ENCODE data around the gene COX7A2L.
A peak's percentile ranks its signal among the peaks of the same experiment; 100 is the strongest.
"Not testable (repeated sequence)": the region's sequence is repeated elsewhere in the genome, so short reads cannot be mapped to it uniquely, and the experiment has no call there.

The COX7A2L gene, protein sequence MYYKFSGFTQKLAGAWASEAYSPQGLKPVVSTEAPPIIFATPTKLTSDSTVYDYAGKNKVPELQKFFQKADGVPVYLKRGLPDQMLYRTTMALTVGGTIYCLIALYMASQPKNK

DNA sequence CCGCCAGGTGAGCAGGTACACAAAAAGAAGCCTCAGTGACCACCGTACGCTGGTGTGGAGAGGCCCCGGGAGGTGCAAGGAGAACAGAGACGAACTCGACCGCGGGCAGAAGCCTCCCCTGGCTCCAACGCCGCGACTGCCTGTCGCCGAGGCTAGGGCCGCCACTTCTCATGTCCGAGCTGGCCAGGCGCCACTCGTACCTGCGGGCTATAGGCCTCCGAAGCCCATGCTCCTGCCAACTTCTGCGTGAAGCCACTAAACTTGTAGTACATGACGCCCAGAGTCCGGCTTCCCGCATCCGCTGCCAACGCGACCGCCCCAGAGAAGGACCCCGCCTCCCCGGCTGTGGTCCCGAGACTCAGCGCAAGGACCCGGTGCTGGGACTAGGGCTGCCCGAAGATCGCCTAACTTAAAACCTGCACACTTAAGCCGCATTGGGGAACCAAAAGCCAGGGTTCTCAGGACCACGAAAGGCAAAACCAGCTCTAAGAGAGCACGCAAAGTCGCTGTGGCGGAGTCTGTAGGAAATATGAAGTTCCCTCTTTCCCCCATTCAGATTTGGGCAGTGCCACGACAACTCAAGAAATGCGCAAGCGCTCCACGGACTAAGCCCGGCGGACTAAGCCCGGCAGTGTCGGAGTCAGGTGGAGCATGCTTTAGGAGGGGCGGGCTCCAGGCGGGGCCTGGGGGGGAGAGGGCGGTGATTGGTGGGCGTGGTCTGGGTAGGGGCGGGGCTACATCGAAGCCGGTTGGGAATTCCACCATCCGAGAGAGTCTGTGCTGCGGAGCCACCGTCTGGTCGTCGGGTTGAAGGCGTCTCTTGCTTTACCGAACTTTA lies at the start of gene COX7A2L:
TSS of gene COX7A2L (minus strand) at position 328 of the 838 bp plus-strand sequence. CDS start at position 272, 56 bp downstream.
- DNase-seq = peak; percentile 84

DNA sequence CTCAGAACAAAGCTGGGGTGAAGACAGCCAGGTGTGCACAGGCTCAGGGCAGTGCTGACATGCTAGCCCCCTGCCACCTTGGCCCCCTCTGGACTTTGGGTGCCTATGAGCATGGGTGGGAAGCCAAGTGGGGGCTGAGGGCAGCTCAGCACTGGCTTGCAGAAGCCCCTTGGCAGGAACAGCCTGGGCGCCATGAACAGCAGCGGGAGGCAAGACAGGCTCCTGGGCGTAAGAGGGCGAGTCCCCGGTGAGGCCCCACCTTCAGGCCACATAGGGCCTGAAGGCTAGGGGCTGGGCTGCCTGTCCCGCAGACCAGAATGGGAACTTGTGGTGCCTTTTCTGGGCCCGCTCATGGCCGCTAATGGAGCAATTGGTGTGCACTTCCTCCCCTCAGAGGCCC lies 47.0 kb upstream of the COX7A2L start:
- DNase-seq = no peak

DNA sequence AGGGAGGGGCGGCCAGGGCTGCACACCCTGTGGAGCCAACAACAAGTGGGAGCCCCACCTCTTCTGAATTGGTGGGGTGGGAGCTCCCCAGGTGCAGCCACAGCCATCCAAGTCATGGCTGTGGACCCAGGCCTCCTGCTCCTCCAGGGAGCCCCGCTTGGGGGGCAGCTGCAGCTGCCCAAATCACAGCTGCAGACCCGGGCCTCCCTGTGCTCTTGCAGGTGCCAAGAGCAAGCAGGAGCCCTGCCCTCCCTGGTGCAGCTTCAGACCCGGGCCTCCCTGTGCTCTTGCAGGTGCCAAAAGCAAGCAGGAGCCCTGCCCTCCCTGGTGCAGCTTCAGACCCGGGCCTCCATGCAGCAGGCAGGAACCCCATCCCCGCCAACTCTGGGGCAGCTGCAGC lies 46.5 kb upstream of the COX7A2L start:
- no peak for DNase-seq

DNA sequence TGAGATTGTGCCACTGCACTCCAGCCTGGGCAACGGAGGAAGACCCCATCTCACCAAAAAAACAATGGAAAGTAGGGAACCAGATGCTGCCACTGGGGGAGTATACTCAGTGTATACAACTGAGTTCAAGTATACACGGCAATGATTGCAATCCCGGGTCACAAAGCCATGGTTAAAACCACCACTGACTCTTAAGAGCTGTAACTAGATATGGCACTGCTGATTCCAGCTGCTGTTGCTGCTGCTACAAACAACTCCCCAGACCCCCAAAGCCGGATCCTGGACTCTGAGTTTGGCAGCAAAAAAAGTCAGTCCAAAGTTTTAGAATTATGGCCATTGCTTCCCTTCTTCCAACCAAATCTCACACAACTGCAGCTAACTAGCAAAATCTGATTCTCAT lies 43.7 kb upstream of the COX7A2L start:
- DNase-seq = no peak

DNA sequence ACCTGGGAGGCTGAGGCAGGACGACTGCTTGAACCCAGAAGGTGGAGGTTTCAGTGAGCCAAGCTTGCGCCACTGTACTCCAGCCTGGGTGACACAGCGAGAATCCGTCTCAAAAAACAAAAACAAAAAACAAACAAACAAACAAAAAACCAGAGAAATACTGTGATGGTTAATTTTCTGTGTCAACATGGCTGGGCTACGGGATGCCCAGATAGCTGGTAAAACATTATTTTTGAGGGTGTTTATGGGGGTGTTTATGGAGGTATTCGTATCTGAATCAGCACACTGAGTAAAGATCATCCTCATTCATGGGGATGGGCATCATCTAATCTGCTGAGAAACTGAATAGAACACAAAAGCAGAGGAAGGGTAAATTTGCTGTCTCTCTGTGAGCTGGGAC lies 40.8 kb upstream of the COX7A2L start:
- no peak for DNase-seq

DNA sequence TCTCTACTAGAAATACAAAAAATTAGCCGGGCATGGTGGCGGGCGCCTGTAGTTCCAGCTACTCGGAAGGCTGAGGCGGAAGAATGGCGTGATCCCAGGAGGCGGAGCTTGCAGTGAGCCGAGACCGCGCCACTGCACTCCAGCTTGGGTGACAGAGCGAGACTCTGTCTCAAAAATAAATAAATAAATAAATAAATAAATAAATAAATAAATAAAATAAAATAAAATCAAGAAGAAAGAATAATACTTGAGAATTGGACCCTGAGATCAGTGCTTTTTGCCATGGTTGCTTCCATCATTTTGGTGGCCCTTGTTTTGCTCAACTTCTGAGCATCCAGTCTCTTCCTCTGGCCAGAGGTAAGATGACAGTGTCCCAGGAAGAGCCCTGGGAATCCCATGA lies 37.0 kb upstream of the COX7A2L start:
- DNase-seq = not testable (repeated sequence)

DNA sequence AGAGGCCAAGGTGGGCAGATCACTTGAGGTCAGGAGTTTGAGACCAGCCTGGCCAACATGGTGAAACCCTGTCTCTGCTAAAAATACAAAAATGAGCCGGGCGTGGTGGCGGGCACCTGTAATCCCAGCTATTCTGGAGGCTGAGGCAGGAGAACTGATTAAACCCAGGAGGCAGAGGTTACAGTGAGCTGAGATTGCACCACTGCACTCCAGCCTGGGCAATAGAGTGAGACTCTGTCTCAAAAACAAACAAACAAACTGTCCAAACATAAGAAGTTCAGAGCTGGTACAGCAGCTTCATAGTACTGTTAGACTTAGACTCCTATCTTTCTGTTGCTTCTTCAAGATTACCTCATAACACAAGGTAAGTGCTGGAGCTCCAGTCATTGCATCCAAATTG lies 32.3 kb upstream of the COX7A2L start:
- DNase-seq = not testable (repeated sequence)

DNA sequence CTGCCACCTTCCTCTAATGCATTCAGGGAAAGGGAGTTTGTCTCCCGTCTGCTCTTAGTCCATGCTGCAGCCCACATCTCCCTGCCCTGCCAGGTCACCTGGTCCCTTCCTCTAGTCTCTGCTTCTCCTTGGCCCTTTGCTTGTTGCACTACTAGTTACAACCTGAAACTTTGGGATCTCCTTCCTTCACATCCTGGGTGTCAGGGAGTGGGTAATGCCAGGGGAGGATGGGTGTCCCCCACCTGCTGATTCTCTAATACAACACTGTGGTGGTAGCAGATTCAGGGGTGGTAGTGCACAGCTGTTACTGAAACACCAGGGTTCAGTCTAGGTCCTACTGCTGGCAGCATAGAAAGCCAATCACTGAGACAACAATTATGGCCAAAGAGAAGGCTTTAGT lies 31.2 kb upstream of the COX7A2L start:
- no peak for DNase-seq

DNA sequence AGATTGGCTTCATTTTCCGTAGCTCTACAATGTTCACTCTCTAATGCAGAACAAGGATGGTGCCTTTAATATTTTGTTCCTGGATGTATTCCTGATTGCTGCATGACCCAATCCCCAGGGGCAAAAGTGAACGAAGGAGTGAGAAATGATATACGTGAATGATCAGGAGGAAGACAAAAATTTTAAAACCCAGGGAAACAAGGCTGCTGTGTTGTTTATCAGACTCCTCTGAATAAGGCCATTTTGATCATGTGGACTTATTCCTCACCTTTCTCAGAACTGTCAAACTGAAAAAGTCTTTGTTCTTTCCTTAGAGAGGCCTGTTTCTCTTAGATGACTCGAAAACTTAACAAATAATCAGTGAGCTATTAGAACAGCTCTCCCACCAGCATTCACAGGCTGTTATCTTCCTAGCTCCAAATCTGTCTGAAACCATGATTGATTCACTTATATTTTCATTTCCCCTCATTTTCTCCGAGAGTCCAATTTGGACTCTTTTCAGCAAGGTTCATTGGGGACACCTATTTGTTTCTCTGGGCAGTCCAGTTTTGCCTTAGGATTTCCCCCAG lies 29.5 kb upstream of the COX7A2L start:
- DNase-seq = no peak

DNA sequence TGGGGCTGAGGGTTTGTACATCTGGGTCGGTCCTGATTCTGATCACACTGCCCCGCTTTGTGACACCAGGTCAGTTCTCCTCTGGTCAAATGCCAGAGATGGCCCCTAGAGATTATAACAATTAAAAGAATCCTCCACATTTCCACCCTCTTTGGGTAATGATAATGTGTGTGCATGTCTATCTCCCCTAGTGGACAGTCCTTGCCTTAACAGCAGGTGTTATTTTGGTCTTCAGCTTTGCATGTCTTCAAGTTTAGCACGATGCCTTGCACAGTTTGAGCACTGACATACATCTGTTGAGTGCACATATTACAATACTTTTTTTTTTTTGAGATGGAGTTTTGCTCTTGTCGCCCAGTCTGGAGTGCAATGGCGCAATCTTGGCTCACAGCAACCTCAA lies 25.7 kb upstream of the COX7A2L start:
- DNase-seq = no peak

DNA sequence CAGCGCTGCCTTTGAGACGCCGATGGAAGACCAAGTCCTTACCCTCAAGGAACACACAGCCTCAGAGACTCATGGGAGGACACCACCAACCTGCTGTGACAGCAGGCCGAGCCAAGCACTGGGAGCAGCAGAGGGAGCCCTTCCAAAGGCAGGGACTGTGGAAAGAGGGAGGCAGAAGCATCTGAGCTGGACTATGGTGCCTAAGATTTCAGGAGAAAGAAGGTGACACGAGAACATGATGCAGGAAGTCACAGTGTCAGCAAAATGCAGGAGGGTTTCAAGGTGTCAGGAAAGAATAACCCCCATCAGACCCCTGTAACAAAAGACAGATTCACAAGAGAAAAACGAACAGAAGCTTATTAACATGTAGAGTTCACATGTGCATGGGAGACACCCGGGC lies 24.2 kb upstream of the COX7A2L start:
- DNase-seq = no peak

DNA sequence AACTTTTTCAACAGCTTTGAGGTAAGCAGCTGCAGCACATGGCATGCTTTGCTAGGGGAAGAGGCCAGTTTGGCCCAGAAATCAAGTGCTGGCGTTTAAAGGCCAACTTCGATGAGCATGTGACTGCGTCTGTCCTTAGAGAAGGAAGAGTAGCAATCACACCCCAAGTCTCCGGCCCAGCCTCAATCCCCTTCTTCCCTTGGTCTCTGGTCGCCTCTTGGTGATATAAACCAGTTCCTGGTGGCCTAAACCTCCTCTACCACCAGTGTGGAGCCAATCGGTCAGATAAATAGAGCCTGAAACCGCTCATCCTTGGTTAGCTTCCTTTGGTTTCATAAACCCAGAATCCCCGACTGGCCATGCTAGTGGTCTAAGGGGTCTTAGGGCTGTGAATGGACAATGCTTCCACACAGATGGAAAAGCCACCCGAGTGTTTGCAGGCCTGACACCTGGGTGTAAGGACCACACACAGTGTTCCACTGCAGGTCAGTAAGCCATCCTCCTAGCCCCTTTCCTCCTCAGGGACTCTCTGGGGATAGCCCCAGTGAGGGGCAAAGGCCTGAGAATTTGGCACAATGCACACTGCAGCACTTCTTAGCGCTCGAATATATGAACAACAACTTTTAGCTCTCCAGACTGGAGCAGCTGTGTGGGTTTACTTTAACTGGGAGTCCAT lies 23.0 kb upstream of the COX7A2L start:
- no peak for DNase-seq

DNA sequence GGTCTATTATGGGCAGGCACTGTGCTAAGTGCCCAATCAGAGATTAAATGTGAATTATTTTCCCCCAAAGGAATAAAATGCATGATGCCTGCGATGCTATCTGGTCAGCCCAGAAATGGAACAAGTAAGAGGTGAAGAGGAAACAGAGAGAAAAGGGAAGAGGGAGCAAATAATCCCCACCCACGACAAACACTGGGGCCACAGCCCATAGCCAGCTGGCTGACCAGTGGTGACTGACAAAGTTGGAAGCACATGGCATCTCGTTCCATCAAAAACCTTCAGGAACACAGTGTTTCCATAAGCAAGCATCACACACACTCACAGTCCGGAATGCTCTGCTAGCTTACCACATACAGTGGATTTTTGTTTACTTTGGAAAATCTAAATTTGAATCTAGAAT lies 21.1 kb upstream of the COX7A2L start:
- no peak for DNase-seq

DNA sequence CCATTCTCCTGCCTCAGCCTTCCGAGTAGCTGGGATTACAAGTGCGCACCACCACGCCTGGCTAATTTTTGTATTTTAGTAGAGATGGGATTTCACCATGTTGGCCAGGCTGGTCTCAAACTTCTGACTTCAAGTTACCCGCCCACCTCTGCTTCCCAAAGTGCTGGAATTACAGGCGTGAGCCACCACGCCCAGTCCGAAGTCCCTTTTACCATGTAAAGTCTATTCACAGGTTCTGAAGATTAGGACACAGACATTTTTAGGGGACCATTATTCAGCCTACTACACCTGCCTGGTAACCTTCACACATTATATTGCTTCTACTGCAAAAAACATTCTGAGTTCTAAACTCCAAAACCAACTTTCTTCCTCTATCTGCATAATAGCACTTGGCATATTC lies 19.0 kb upstream of the COX7A2L start:
- DNase-seq = not testable (repeated sequence)

DNA sequence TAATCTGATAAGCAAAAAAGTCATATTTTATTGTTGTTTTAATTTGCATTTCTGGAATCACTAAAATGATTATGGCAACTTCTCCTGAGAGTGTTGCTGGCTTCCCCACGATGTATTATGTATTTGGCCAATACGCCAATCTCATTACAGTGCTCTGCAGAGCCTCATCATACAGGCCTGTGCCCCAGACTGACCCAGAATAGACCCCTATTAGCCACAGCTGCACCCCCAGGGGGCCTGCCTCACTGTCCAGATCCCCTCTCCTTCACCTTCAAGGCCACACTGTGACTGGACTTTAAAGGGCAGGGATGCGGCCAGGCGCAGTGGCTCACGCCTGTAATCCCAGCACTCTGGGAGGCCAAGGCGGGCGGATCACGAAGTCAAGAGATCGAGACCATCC lies 17.4 kb upstream of the COX7A2L start:
- DNase-seq = no peak

DNA sequence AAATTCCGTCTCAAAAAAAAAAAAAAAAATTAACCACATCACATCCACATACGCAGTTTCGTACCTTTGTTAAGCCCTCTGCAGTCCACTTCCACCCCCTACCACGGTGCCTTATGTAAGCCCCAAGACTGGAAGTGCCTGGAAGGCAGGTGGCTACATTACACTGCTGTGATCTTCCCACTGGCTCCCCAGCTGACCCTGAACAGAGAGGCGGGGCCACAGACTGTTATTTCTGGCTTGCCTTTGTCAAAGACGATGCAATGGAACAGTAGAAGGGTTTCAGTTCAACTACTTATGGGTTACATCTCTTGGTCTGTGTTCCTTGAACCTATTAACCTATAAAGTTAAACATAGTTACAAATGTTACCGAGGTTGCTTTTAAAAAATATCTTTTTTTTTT lies 15.7 kb upstream of the COX7A2L start:
- no peak for DNase-seq

DNA sequence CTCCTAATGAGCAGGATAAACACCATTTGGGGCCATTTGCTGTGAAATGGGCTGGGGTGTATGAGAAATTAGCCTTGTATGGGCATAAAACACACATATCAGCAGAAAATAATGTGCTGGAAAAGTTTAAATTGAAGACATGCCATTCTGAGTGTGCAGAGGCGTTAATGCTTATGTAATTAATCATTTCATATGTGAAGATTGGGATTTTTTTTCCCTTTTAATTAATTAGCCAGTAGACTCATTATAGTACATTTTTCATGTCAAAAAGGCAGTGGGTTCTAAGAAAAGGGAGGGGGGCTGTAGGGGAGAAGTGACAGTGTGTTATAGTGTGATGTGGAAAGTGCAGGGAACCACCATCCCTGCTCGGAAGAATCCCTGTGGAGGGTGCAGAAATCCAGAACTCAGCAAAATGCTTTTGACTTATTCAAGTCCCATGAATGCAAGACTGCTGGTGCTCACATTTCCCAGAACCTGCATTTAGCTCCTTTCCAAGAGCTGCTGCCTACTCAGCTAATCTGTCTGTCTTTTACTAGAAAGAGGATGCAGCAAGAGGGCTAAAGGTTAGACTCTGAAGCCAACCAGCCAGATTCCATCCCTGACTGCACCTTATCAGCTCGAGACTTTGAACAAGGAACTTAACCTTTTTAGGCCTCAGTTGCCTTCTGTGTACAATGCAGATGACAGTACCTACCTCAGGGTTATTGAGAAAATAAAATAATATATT lies 11.6 kb upstream of the COX7A2L start:
- no peak for DNase-seq

DNA sequence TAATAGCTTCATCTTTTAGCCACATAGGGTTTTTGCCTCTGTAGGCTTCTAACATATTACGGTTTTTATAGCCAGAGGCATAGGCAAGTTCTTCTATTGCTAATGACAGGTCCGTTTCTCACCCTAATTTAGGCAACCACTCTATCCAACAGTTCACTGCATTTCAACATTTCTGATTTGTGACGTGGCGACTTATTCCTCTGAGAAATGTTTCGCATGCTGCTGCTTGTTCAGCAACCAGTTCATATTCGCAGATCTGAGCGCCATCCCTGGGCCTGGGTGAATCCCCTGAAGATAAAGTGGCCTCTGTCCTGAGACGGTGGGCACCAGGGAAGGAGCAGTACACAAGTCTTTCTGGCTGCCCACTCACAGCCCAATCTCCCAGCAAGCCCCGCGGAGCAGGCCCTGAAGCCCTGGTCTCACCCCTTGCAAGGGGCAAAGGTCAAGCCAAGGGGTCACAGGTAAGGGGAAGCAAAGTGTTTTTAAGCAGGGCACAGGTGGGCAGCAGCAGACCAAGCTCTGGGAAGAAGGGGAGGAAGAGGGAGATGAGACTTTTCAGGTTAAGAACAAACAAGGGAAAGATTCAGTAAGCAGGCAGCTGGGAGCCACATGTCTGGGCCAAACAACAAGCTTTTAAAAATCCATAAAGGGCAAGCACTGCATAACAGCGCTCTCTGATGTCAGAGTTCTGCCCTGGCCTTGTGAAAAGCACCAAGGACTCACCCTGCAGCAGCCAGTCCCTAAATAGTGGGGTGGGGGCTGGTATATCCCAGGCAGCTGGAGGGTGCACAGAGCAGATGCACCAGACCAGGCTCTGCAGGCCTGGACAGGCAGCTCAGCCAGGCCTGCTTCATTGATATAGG lies 10.8 kb upstream of the COX7A2L start:
- DNase-seq = no peak

DNA sequence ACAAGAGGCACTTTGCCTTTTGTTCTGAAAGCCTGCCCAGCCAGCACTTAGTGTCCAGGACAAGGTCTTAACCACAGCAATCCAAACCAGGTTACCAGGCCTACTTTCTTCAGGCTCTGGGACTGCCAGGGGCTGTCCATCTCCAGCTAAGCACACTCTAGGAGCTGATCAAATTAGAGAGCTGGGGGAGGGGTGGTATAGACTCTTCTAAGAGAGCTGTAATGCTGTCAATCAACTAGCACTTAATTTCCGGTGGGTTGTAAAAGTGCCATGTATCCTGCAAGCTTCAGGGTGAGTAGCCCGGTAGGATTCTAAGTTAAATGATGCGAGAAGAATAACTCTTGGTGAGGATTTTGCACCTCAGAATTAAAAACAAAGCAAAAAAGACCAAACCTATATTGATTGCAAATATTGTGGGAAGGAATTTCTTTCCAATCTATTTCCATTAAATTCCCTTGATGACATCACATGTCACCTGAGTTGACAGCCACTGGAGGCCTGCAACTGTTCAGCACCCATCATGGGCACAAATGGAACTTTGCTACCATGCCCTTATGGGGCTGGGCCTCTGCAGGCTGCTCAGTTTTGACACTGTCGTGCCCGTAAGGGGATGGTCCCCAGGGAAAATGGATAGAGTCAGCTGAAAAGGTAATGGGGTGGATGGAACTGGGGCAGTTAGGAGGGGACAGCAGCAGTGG lies 8.7 kb upstream of the COX7A2L start:
- no peak for DNase-seq

DNA sequence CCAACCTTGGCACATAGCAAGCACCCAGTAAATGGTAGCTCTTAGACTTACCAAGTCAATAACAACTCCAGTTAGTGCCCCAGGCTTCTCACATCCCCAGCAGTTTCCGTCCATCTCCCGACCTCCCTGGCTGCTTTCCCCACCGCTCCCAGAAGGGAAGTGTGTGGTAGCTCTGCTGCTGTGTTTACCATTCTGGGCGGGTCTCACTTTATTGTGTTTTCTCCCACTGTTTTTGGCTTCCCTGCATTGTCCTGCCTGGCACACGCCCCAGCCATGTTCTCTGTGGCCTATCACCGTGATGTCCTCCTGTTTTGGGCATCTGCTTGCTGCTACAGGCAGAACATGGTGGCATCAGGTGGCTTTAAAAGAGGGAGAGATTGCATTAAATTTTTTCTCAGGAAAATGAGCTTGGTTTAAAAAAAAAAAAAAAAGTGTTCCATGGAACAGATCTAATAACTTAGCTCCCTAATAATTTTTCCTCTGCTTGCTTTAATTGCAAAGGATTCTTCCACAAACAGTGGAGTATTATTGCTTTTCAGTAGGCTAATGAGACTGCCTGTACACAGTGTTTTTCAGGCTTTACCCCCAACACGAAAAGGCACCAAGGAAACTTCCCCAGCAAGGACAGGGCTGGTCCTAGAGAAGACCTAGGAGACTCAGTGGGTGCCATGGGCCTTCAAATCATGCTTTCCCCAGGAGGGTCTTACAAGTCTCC lies 8.0 kb upstream of the COX7A2L start:
- no peak for DNase-seq

DNA sequence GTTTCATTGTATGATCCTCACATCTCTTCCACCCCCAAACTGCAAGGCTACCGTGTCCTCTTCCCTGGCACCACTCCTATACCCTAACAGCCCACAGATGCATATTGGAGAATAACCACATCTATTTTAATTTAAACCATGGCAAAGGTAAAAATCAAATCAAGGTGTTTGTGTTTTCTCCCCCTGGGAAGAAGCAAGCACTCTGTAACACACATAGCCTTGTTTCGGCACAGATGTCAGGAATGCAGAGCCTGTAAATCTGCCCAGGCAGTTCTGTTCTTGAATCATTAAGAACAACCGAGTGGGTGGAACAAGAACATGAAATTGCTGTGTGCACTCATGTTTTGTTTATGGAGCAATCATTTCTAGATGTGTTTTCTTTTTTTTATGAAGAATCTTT lies 6.8 kb upstream of the COX7A2L start:
- DNase-seq = no peak

All from cortex of kidney (tissue), 1 donor.